ENCODE results near the gene FHOD1.

Gene FHOD1

DNA sequence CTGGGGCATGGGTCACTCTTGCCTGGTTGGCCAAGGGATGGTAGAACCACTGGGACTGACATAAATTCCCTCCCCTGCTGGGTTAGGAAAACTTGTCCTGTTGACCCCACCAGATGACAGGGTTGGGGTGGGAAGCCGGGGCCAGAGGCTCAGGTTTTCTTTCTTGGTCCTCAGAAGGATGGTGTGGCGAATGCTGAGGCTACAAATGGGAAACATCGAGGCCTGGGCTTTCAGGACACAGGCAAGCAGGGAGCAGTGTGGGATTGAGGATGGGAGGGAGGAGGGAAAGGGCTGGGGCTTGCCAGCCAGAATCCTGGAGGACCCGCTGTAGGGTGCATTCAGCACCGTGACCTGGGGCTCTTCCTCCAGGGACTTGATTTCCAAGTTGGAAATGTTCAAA is 17.6 kb upstream of the FHOD1 start:
- TF ChIP-seq GATA2 (IDR thresholded peaks at IDR 0.05; ENCODE audit: low read depth, low read length), result no peak
- no peak for TF ChIP-seq GATA3 (IDR thresholded peaks at IDR 0.05; ENCODE audit: low read depth, low read length)

DNA sequence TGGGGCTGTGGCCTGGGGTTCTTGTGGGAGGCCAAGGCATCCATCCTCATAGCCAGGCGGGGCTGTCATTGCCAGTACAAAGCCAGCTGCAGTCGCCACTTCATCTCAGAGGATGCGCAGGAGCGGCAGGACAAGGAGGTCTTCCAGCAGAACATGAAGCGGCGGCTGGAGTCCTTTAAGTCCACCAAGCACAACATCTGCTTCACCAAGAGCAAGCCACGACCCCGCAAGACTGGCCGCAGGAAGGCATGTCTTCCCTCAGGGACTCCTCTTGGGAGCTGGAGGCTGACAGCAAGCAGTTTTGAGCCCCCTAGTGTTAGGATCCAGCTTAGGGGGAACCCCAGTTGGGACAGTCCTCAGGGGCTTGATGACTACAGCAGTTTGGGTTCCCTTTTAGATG is 17.0 kb upstream of the FHOD1 start:
- TF ChIP-seq GATA2 (IDR thresholded peaks at IDR 0.05; ENCODE audit: low read depth, low read length) (no peak), GATA3 (IDR thresholded peaks at IDR 0.05; ENCODE audit: low read depth, low read length) (no peak)

DNA sequence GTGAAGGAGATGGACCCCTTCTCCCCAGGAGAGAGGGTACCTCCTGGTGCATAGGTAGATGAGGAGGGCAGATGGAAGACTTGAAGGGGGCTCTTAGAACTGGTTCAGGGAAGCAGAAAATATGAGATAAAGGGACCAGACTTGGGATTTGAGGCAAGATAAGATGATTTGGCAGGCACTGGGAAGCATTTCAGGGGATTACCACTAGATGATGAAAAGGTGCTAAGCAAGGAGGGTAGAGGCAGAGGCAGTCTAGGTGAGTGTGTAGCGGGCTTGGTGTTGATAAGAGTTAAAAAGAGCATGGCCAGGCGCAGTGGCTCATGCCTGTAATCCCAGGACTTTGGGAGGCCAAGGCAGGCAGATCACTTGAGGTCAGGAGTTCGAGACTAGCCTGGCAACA is 15.9 kb upstream of the FHOD1 start:
- no peak for TF ChIP-seq GATA2 (IDR thresholded peaks at IDR 0.05; ENCODE audit: low read depth, low read length)

DNA sequence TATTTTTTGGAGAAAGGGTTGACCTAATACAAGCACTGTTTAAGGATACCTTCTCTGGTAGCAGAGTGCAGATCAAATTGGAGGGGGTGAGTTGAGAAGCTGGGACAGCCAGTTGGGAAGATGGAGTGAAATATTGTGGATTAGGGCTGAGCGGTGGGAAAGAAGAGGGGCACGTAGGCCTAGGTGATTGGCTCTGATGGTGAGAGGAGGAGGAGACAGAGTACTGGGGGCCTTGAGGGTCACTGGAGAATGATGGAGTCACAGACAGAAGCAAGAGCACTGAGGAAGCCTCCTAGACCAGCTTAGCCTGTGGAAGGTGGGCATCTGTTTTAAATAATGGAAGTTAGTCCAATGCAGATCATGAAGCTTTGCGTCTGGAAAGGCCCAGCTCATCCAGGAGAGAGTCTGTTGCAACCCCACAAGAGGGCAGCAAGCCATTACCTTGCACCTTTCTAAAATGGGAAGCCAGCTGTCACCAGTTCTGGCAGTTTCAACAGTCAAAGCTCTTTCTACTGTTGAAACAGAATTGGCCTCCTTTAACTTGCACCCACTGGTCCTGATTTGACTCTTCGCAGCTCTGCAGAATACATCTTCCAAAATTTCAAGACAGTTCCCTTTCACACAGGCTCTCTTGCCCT is 13.3 kb upstream of the FHOD1 start:
- no peak for TF ChIP-seq GATA2 (IDR thresholded peaks at IDR 0.05; ENCODE audit: low read depth, low read length)
- TF ChIP-seq GATA3 (IDR thresholded peaks at IDR 0.05; ENCODE audit: low read depth, low read length), result no peak

DNA sequence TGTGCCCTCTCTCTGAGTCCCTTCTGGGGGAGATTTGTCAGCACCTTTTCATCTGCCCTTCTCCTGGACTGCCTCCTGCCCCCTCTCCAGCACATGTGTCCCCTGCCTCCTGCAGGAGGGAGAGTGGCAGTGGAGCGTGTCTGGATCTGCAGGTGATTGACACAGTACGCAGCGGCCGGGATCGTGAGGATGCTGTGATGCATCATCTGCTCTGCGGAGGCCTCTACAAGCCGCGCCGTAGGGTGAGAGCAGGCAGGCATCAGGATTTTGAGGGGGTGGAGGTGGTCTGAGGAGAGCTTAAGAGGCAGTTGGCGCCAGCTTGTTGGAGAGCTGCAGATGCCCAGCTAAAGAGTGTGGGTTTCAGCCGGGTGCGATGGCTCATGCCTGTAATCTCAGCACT is 12.4 kb upstream of the FHOD1 start:
- TF ChIP-seq GATA3 (IDR thresholded peaks at IDR 0.05; ENCODE audit: low read depth, low read length) (no peak), GATA2 (IDR thresholded peaks at IDR 0.05; ENCODE audit: low read depth, low read length) (no peak)

DNA sequence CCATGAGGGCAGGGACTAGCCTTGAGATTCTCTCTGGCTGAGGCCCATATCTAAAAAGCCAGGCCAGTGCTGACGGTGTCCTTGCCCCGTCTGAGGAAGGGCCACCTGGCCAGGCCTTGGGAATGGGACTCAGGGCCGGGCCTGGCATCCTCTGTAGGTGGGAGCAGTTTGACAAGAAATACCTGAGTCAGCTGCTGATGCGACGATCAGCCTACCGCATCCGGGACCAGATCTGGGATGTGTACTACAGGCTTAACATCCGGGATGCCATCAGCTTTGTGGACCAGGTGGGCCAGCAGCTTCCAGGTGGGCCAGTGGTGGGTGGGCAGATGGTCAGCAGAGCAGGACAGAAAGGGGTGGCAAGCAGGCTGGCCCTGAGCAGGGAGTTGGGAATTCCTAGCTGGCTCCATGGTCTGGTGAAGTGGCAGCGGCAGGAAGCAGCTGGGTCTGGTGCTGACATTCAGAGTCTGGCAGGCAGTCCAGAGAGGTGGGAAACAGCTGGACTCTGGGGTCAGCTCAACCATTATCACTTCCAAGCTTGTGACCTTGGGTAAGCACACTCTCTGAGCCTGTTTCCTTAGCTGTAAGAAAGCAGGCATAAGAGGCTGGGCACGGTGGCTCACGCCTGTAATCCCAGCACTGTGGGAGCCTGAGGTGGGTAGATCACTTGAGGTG is 11.0 kb upstream of the FHOD1 start:
- TF ChIP-seq GATA2 (IDR thresholded peaks at IDR 0.05; ENCODE audit: low read depth, low read length) (no peak), GATA3 (IDR thresholded peaks at IDR 0.05; ENCODE audit: low read depth, low read length) (no peak)

DNA sequence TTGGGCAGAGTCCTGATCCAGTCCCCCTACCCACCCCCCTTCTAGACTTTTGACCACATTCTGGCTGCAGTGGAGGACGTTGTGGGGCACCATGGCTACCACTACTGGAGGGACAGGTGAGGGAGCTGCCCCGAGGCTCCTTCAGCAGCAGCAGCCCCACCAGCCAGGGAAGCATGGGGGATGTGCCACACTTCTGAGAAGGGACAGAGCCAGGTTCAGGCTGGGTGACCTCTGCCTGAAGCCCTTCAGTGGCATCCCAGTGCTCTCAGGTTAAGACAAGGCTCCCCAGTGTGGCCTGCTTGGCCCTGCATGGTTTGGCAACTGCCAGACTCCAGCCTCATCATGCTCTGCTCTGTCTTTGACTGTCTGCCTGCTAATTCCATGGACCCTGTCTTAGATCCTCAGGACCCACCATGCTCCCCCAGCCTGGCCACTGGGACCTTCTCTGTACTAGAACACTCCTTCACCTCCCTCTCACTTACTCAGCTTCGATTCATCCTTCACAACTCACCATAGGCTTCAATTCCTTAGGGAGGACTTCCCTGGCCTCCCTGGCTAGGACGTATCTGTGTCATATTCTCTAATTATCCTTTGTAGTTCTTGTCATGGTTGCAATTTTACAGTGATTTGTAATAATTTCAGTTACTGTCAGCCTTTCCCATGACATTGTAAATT is 10.3 kb upstream of the FHOD1 start:
- TF ChIP-seq GATA2 (IDR thresholded peaks at IDR 0.05; ENCODE audit: low read depth, low read length), result no peak
- TF ChIP-seq GATA3 (IDR thresholded peaks at IDR 0.05; ENCODE audit: low read depth, low read length), result no peak

DNA sequence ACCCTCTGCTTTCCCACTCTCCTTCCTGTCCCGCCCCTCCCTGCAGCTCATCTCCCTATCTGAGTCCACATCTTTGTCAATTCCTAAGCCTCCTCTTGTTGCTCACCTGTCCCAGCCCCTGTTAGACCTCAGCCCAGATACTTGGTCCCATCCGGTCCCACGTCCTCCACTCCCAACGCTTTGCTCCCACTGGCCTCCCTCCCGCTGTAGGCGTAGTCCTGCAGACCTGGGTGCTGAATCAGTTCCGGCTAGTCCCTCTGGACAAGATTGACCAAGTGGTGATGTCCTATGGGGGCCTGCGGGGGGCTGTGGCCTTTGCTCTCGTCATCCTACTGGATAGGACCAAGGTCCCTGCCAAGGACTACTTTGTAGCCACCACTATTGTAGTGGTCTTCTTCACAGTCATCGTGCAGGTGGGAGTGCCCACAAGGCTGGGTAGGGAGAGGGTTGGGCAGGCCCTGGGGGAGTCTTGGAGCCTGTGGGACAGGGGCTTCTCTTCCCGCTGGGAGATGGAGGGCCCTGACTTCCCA is 9.5 kb upstream of the FHOD1 start:
- TF ChIP-seq GATA2 (IDR thresholded peaks at IDR 0.05; ENCODE audit: low read depth, low read length) (no peak), GATA3 (IDR thresholded peaks at IDR 0.05; ENCODE audit: low read depth, low read length) (no peak)

DNA sequence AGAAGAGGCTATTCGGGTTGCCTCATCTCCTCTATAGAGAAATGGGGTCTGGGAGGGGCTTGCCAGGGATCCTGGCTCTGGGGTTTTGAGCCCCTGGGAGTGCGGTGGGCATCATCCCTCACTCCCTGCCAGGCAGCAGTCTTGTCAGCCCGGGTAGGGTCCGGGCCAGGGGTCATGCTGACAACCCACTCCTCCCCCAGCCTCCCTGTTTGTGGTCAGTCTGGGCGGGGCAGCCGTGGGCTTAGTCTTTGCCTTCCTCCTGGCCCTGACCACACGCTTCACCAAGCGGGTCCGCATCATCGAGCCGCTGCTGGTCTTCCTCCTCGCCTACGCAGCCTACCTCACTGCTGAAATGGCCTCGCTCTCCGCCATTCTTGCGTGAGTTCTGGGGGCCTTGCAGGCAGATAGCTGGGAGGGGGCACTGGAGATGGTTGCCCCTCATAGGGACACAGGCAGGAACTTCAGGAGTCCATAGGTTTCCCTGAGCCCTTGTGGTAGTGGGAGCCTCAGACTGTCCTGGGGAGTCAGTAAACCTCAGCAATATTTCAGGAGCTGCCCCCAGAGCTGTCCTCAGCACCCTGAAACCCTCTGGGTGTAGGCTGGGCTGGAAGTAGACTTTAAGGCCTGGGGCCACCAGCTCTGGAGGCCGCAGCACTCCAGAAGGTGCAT is 8.4 kb upstream of the FHOD1 start:
- TF ChIP-seq GATA3 (IDR thresholded peaks at IDR 0.05; ENCODE audit: low read depth, low read length) (no peak), GATA2 (IDR thresholded peaks at IDR 0.05; ENCODE audit: low read depth, low read length) (no peak)

DNA sequence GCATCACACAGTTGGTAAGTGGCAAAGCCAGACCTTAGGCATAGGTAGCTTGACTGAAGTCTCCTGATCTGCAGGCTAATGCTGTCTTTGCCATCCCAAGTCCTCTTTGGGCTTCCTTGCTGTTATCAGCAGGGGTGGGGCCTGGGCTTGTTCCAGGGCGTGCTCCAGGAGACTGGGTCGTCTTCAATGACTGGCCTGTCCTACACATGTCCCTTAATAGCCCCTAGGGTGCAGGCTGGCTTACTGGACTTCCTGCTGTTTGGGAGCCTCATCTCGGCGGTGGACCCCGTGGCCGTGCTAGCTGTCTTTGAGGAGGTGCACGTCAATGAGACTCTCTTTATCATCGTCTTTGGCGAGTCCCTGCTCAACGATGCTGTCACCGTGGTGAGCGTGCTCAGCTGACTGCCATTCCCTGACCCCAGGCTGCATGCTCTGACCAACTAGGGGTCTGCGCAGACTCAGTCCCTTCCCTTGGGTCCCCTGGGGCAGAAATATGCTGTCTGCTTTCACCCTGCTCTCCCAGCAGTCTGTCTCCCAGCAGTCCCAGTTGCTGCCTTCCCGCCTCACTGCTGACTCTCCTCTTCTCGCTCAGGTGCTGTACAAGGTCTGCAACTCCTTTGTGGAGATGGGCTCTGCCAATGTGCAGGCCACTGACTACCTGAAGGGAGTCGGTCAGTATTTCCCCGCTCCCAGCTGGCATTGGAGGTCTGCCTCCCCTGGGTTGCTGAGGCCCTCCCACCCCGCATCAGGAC is 7.7 kb upstream of the FHOD1 start:
- no peak for TF ChIP-seq GATA2 (IDR thresholded peaks at IDR 0.05; ENCODE audit: low read depth, low read length)
- TF ChIP-seq GATA3 (IDR thresholded peaks at IDR 0.05; ENCODE audit: low read depth, low read length), result no peak

DNA sequence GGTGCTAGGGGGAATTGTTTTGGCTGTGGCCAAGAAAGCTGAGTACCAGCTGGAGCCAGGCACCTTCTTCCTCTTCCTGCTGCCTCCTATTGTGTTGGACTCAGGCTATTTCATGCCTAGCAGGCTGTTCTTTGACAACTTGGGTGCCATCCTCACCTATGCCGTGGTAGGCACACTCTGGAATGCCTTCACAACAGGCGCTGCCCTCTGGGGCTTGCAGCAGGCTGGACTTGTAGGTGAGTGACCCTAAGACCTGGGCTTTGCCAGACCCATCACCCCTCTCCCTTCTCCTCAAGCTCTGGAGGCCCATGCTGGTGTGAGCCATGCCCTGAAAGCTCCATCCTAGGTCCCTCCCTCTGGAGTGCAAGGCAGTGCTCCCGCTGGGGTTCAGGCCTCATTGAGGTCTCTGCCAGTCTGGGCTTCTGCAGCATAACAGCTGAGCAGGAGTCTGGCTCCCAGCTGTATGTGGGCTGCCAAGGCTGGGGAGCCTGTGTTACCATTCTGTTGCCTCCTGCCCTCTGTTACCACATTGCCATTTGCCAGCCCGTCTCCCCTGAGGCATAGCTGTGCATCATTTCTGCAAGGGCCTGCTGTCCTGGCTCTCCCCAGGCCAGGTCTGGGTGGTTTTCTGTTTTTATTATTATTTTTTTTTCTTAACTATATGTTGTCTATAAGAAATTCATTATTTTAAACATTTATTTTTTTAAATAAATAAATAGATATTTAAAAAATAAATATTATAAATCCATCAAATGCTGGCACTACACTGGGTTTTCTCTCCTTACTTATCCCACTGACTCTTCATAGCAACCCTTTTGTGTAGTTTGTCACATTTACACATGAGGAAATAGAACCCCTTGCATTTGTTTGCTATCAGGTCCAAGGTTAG is 5.6 kb upstream of the FHOD1 start:
- no peak for TF ChIP-seq GATA2 (IDR thresholded peaks at IDR 0.05; ENCODE audit: low read depth, low read length)
- TF ChIP-seq GATA3 (IDR thresholded peaks at IDR 0.05; ENCODE audit: low read depth, low read length), result no peak

DNA sequence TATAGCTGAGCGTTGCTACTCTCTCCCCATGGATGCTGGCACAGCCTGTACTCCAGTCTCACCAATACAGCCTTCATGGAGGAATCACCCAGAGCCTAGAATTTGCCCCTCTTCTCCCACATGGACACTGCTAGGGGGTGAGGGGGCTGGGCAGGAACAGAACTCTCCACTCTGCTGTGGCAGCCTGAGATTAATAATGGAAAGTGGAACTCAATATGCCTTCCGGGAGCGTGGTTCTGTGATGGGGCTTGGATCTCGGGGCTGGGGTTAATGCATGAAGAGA is 2.7 kb upstream of the FHOD1 start:
- TF ChIP-seq GATA3 (IDR thresholded peaks at IDR 0.05; ENCODE audit: low read depth, low read length) (no peak), GATA2 (IDR thresholded peaks at IDR 0.05; ENCODE audit: low read depth, low read length) (no peak)

All from SH-SY5Y (cell line).